Neuron (in vitro differentiated cells): ENCODE data around the gene ZNF222.

Experiments
- H2AFZ ChIP-seq: one replicate; pipeline ENCODE4 v1.6.1; 2013; ENCODE audit warnings: low read depth, mild to moderate bottlenecking, inconsistent platforms, low read length, moderate library complexity
- H3K27me3 ChIP-seq: one replicate; pipeline ENCODE4 v1.6.1; 2013; ENCODE audit warnings: low read length; ENCODE audit not compliant: insufficient read depth
- H3K36me3 ChIP-seq: one replicate; pipeline ENCODE4 v1.6.1; 2013; ENCODE audit warnings: low read length; ENCODE audit not compliant: insufficient read depth
- H3K4me1 ChIP-seq: one replicate; pipeline ENCODE4 v1.6.1; 2013; ENCODE audit warnings: low read length; ENCODE audit not compliant: insufficient read depth
- H3K4me3 ChIP-seq: 2 replicates; pipeline ENCODE4 v1.5.1; 2013; ENCODE audit warnings: mild to moderate bottlenecking, low read length, moderate library complexity
- H3K9me3 ChIP-seq: one replicate; pipeline ENCODE4 v1.6.1; 2013; ENCODE audit warnings: low read length

Gene ZNF222

GRCh38 chr19:44019498-44019897 lies 5.7 kb upstream of the ZNF222 start:
- Histone ChIP-seq H3K4me3 (no peak overlapping the region), H3K36me3 (no peaks in the 10 kb centered on the region), H3K9me3 (peaks cover 2% of the 10 kb centered on the region), H3K4me1 (no peaks in the 10 kb centered on the region), H2AFZ (no peak overlapping the region), H3K27me3 (no peaks in the 10 kb centered on the region)

GRCh38 chr19:44021221-44021620 lies 4.0 kb upstream of the ZNF222 start:
- peaks cover 7% of the 10 kb centered on the region for H3K4me1 ChIP-seq
- no peak overlapping the region for H3K4me3 ChIP-seq
- peaks cover 2% of the 10 kb centered on the region for H3K9me3 ChIP-seq
- H2AFZ ChIP-seq, result no peak overlapping the region
- no peaks in the 10 kb centered on the region for H3K36me3 ChIP-seq
- H3K27me3 ChIP-seq, result no peaks in the 10 kb centered on the region

- H3K4me1 ChIP-seq, result peaks cover 8% of the 10 kb centered on the region
- peaks cover 32% of the 10 kb centered on the region for H3K36me3 ChIP-seq
- no peaks in the 10 kb centered on the region for H3K27me3 ChIP-seq
- peaks cover 14% of the 10 kb centered on the region for H3K9me3 ChIP-seq
- peak overlapping the region; percentile 95 for H2AFZ ChIP-seq
- H3K4me3 ChIP-seq, result peak overlapping the region; percentile 85
Observed at GRCh38 chr19:44024900-44025216, 321 bp upstream of the ZNF222 start.

- H3K27me3 ChIP-seq, result no peaks in the 10 kb centered on the region
- no peak overlapping the region for H3K4me3 ChIP-seq
- peaks cover 48% of the 10 kb centered on the region for H3K36me3 ChIP-seq
- peaks cover 8% of the 10 kb centered on the region for H3K4me1 ChIP-seq
- no peak overlapping the region for H2AFZ ChIP-seq
- H3K9me3 ChIP-seq, result peaks cover 24% of the 10 kb centered on the region
Observed at GRCh38 chr19:44026622-44027021, 1.4 kb downstream of the ZNF222 start.

- peaks cover 55% of the 10 kb centered on the region for H3K36me3 ChIP-seq
- no peak overlapping the region for H2AFZ ChIP-seq
- H3K4me1 ChIP-seq, result no peaks in the 10 kb centered on the region
- no peaks in the 10 kb centered on the region for H3K27me3 ChIP-seq
- peaks cover 35% of the 10 kb centered on the region for H3K9me3 ChIP-seq
- H3K4me3 ChIP-seq, result no peak overlapping the region
Observed at GRCh38 chr19:44032001-44032610, 6.9 kb downstream of the ZNF222 start.

- H2AFZ ChIP-seq, result no peak overlapping the region
- H3K27me3 ChIP-seq, result no peaks in the 10 kb centered on the region
- no peaks in the 10 kb centered on the region for H3K9me3 ChIP-seq
- no peak overlapping the region for H3K4me3 ChIP-seq
- H3K36me3 ChIP-seq, result no peaks in the 10 kb centered on the region
- H3K4me1 ChIP-seq, result peaks cover 5% of the 10 kb centered on the region
Observed at GRCh38 chr19:44042147-44042546, 17.0 kb downstream of the ZNF222 start.

- peaks cover 8% of the 10 kb centered on the region for H3K27me3 ChIP-seq
Observed at GRCh38 chr19:44050740-44051649, 25.8 kb downstream of the ZNF222 start.

GRCh38 chr19:44051650-44052402 lies 26.6 kb downstream of the ZNF222 start, which contains the start of gene ZNF223:
Gene ZNF223, plus strand, starts transcription at chr19:44052036. Its CDS starts 3,141 bp downstream, at chr19:44055177.
- peak within 1 kb of the TSS; percentile 84 for H3K4me3 ChIP-seq
- peaks cover 2% of the 10 kb centered on the region for H3K9me3 ChIP-seq
- peaks cover 9% of the 10 kb centered on the region for H3K4me1 ChIP-seq
- peaks cover 8% of the 10 kb centered on the region for H3K27me3 ChIP-seq
- H3K36me3 ChIP-seq, result peaks cover 13% of the 10 kb centered on the region
- peak within 1 kb of the TSS; percentile 78 for H2AFZ ChIP-seq

More at GRCh38 chr19:44050740-44051649, 25.8 kb downstream of the ZNF222 start:
- Histone ChIP-seq H3K4me3 (peak overlapping the region; percentile 84), H2AFZ (peak overlapping the region; percentile 78), H3K36me3 (peaks cover 12% of the 10 kb centered on the region), H3K4me1 (peaks cover 9% of the 10 kb centered on the region), H3K9me3 (peaks cover 2% of the 10 kb centered on the region)

GRCh38 chr19:44055870-44056269 lies 30.7 kb downstream of the ZNF222 start:
- H3K36me3 ChIP-seq, result peaks cover 45% of the 10 kb centered on the region
- peaks cover 9% of the 10 kb centered on the region for H3K4me1 ChIP-seq
- H3K4me3 ChIP-seq, result no peak overlapping the region
- H3K27me3 ChIP-seq, result no peaks in the 10 kb centered on the region
- H3K9me3 ChIP-seq, result peaks cover 12% of the 10 kb centered on the region
- no peak overlapping the region for H2AFZ ChIP-seq

- no peaks in the 10 kb centered on the region for H3K4me1 ChIP-seq
- H3K36me3 ChIP-seq, result peaks cover 73% of the 10 kb centered on the region
- H3K27me3 ChIP-seq, result no peaks in the 10 kb centered on the region
- no peak overlapping the region for H3K4me3 ChIP-seq
- peaks cover 14% of the 10 kb centered on the region for H3K9me3 ChIP-seq
- no peak overlapping the region for H2AFZ ChIP-seq
Observed at GRCh38 chr19:44059229-44059628, 34.0 kb downstream of the ZNF222 start.

GRCh38 chr19:44061038-44061437 lies 35.9 kb downstream of the ZNF222 start:
- Histone ChIP-seq H3K27me3 (no peaks in the 10 kb centered on the region), H3K9me3 (peaks cover 18% of the 10 kb centered on the region), H2AFZ (no peak overlapping the region), H3K36me3 (peaks cover 70% of the 10 kb centered on the region), H3K4me1 (no peaks in the 10 kb centered on the region), H3K4me3 (no peak overlapping the region)

GRCh38 chr19:44066305-44066704 lies 41.1 kb downstream of the ZNF222 start:
- H3K4me3 ChIP-seq, result no peak overlapping the region
- H3K4me1 ChIP-seq, result no peaks in the 10 kb centered on the region
- no peak overlapping the region for H2AFZ ChIP-seq
- H3K27me3 ChIP-seq, result no peaks in the 10 kb centered on the region
- H3K36me3 ChIP-seq, result peaks cover 57% of the 10 kb centered on the region
- peaks cover 23% of the 10 kb centered on the region for H3K9me3 ChIP-seq

- Histone ChIP-seq H3K4me3 (no peak overlapping the region), H3K9me3 (peaks cover 20% of the 10 kb centered on the region), H3K4me1 (peaks cover 12% of the 10 kb centered on the region), H3K27me3 (no peaks in the 10 kb centered on the region), H2AFZ (no peak overlapping the region), H3K36me3 (peaks cover 33% of the 10 kb centered on the region)
Observed at GRCh38 chr19:44069415-44069814, 44.2 kb downstream of the ZNF222 start.
